Stromal cell of bone marrow (primary cell): Measurements from ENCODE around the gene FAM118A.
"Not testable (repeated sequence)": the region's sequence is repeated elsewhere in the genome, so short reads cannot be mapped to it uniquely, and the experiment has no call there.

Source experiments
- DNase-seq: peaks from one replicate; pipeline ENCODE4 v3.0.0-alpha.2; 2012; ENCODE audit warnings: low read depth

FAM118A gene

DNA sequence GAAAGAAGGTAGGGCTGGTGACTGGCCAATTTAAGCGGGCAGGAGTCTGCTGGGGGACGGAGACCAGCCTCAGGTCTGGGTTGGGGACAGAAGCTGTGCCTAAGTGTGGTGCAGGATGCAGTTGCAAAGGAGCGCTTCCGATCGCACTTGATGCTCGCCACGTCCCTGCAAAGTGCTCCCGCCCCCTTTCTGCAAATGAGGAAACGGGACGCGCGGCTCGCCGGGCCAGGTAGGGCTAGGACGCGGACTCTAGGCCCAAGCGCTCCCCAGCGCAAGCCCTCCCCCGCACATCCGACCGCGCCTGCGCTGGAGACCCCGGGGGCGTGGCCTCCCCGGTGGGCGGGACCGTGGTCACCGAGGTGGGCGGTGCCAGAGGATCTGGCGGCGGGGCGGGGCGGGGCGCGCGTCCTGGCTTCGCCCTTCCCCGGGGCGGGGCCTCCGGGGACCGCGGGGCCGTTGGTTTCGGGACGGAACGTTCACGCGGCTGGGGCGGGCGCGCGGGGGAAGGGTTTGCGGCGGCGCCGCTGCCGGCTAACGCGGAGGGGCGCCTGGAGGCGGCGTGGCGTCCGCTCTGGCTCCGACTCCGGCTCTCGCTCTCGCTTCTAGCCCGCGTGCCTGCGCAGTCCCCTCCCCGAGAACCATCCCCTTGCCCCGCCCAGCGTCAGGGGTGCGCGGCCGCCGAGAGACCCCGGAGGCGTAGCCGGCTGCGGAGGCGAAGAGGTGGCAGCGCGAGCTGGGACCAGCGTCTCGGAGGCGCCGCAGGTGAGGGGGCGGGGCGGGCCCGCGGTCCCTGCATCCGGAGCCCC is at the start of gene FAM118A:
TSS of gene FAM118A (plus strand) at position 513 of the 806 bp plus-strand sequence. CDS start 12,446 bp downstream, outside the sequence.
- peak; percentile 80 for DNase-seq

GRCh38 chr22:45260395-45260759 is 49.4 kb upstream of the FAM118A start:
- not testable (repeated sequence) for DNase-seq

GRCh38 chr22:45261407-45262088 is 48.2 kb upstream of the FAM118A start:
- DNase-seq = no peak

DNA sequence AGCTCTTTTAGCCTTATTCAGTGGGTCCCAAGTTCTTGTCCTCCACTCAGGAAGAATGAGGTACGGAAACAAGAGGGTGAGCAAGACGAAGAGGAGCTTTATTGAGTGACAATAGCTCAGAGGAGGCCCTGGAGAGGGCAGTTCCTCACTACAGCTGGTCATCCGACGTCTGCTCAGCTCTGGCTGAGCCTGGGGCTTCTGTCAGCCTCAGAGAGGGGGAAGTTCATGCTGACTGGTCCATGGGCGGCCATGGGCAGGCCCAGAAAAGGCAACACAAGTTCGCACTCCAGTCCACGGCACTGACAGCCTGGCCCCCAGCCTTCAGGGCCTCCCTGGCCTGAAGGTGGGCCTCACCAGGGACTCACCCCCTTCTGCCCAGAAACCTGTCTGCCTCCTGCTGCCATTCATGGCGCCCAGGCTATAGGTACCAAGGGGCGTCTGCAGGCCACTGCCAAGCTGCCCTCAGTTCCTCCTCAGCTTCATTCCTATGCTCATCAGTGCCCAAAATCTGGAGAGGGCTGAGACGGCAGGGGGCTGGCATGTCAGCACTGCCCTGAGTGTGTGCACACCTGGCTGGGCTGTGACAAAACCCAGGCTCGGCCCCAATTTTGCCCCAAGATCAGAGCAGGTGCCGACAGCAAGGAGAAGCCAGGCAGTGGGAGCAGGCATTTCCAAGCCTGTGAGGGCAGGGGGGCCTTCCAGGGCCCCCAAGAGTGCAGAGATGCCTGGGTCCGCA is 47.4 kb upstream of the FAM118A start:
- no peak for DNase-seq

- no peak for DNase-seq
Measured at GRCh38 chr22:45262931-45263462, 46.7 kb upstream of the FAM118A start.

DNA sequence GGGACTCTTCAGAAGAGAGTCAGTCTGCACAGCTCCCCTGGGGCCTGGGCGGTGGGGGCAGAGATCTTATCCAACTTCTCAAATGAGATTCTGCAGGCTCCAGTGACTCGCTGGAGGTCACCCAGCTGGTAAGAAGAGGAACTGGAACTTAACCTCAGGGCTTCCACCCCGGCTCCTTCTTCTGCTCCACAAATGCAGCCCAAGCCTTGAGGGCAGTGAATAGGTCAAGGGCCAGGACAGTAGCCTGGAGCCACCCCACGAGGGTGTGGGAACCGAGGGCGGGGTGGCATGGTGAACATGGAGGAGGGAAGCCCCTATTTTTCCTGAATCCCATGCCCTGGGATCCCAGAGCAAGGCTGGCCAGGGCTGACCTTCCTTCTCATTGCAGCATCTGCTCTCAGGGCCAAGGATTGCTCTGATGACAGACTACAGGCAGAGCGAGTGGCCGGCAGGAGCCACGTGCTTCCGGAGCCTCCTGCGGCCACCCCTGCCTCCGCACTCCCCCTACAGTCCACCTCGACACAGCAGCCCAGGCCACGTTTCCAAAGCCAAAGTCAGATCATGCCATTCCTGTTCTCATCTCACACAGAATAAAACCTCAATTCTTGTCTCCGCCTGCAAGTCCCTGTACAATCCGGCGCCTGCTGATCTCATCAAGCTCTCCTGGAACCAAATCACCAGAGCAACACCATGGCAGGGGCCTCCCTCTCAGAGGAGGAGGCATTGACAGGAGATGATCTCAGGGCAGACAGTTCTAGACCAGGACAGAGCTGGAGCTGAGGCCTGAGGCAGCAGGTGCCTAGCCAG is 46.1 kb upstream of the FAM118A start:
- peak; percentile 68 for DNase-seq

GRCh38 chr22:45265535-45265934 is 44.2 kb upstream of the FAM118A start:
- no peak for DNase-seq

DNA sequence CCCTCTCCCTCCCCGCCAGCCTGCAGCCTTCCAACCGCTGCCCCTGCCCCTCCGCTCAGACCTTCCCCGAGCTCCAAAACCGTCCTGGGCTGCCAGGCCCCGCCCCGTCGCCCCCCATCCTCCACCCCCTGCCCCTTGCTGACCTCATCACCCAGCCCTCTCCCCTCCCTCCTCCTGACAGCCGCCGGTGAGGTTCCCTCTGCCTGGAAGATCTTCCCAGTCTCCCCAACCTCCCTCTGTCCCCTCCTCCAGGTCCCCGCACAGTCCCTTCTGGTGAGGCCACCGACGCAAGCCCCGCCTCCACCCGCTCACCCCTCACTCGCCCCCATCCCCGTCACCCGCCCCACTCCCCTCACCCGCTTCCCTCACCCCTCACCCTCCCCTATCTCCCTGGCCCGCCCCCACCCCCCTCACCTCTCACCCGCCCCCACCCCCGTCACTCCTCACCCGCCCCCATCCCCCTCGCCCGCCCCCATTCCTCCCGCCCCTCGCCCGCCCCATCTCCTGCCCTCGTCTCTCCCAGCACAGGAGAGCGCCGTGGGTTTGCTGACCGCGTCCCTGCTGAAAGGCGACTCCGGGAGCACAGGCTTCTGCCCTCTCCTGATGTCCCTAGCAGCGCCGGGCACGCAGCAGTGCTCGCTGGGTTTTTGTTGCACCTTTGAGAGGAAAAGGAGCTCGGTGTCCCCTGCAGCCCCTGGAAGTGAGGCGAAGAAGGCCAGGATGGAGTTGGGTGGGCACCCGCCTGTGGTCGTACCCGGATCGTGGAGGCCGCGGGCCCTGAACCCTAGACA is 41.4 kb upstream of the FAM118A start:
- DNase-seq = no peak

DNA sequence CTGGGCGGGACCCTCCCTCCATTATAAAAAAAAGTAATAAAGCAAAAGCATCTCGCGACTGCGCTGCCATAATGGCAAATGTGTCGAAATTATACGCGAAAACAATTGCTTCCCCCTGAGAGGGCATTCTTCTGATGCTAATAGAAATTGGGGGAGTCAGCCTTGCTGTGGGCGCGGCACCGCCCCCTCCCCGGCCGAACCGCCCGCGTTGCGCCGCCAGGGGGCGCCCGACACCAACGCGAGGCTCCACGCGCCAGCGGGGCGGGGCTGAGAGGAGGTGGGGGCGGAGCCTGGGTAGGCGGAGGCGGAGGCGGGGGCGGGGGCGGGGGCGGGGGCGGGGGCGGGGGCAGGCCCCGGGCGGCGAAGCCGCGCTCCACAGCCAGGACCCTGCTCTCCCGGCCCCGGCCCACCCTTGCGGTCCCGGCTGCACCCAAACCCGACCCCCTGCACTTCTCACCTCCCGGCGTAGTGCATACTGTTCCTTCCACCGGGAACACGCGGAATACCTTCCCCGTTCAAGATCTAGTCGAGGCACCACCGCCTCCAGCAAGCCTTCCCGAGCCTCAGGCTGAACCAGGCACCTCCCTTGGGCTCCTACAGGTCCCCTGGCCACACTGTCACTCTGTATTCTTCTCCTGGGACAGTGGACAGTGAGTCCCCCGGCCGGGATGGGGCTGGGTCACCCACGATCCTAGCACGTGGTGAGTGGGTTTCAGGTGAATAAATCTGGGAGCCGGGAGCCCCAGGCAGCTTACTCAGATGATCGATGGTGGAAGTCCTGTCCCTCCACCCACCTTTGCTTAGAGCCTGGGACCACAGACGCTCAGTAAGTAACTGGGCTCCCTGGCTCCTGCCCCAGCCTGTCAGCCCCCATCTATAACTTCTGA is 40.5 kb upstream of the FAM118A start:
- DNase-seq = no peak

GRCh38 chr22:45270095-45271020 is 39.4 kb upstream of the FAM118A start:
- no peak for DNase-seq

- DNase-seq = peak; percentile 20
Measured at GRCh38 chr22:45271667-45272201, 38.0 kb upstream of the FAM118A start.

- no peak for DNase-seq
Measured at GRCh38 chr22:45272498-45272897, 37.2 kb upstream of the FAM118A start.

GRCh38 chr22:45273452-45274075 is 36.2 kb upstream of the FAM118A start:
- no peak for DNase-seq

DNA sequence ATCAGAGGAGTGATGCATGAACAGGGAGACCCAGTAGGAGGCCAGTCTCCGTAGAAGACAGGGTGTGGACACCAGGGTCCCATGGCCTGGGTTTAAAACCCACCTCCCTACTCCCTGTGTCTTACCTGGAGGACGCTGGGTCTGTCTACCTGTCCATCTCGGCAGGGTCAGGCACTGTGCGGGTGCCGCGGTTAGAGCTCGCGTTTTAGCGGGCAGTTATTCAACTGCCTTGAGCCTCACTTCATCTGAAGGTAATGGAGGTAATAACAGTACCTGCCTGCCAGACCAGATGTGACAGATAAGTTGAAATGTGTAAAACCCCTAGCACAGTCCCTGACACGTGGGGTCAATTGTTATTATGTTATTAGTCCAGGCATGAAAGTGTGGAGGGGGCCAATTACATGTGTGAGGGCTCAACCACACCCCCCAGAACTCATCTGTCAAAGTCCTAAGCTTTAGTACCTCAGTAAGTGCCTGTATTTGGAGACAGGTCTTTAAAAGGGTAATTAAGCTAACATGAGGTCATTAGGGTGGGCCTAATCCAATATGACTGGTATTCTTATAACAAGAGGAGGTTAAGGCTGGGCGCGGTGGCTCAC is 33.1 kb upstream of the FAM118A start:
- DNase-seq = no peak

GRCh38 chr22:45277720-45278119 is 32.0 kb upstream of the FAM118A start:
- DNase-seq = not testable (repeated sequence)

- DNase-seq = no peak
Measured at GRCh38 chr22:45278125-45278524, 31.6 kb upstream of the FAM118A start.

DNA sequence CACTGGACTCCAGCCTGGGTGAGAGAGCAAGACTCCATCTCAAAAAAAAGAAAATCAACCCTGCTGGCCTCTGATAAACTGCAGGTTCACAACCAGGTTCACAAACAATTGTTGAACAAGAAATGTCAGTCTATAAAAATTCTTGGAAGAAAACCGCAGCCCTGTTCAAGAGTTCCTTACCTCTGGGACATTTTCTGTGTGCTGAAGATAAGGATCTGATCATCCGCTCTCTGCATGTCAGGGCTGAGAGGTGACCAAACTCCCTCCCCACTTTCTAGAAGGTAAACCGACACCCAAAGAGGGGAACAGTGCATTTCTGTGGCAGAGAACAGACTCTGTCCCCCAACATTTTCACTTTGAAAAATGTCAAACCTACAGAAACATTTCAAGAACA is 29.1 kb upstream of the FAM118A start:
- DNase-seq = no peak

GRCh38 chr22:45281010-45281409 is 28.7 kb upstream of the FAM118A start:
- no peak for DNase-seq
